GM12878 (cell line): Measurements from ENCODE around the gene TMEM209.

ENCODE experiments used
- CHD4 ChIP-seq: fragments of 200-600 bp; sonication (generic); IDR thresholded peaks from 2 replicates; pipeline ENCODE4 v1.6.1; 2016; ENCODE audit warnings: mild to moderate bottlenecking
- CREB1 ChIP-seq: IDR thresholded peaks from 2 replicates; pipeline ENCODE4 v1.6.1; 2012; ENCODE audit warnings: low read depth, mild to moderate bottlenecking, inconsistent platforms
- E2F8 ChIP-seq: fragments of 450-650 bp; IDR thresholded peaks from 2 replicates; pipeline ENCODE4 v1.6.1; 2018; ENCODE audit warnings: mild to moderate bottlenecking, low read depth, moderate library complexity; ENCODE audit not compliant: partially characterized antibody
- EZH2 ChIP-seq: IDR thresholded peaks from 2 replicates; pipeline ENCODE4 v1.6.1; 2012; ENCODE audit warnings: low read depth, mild to moderate bottlenecking, control low read depth, inconsistent platforms, low read length, borderline replicate concordance; ENCODE audit not compliant: control insufficient read depth
- HDAC2 ChIP-seq: fragments of 200-600 bp; sonication (generic); IDR thresholded peaks from 2 replicates; pipeline ENCODE4 v1.6.1; 2017
- MYC ChIP-seq: IDR thresholded peaks from 2 replicates; pipeline ENCODE4 v1.6.1; 2011; ENCODE audit warnings: mild to moderate bottlenecking, low read length, moderate library complexity, inconsistent platforms; ENCODE audit not compliant: insufficient read depth, insufficient replicate concordance, insufficient read length, severe bottlenecking
- POLR2A ChIP-seq: IDR thresholded peaks from 2 replicates; pipeline ENCODE4 v1.6.1; 2011; ENCODE audit warnings: low read depth, mild to moderate bottlenecking, low read length
- POLR2AphosphoS5 ChIP-seq: IDR thresholded peaks from 2 replicates; pipeline ENCODE4 v1.6.1; 2011; ENCODE audit warnings: mild to moderate bottlenecking, low read length, inconsistent platforms
- SIN3A ChIP-seq: IDR thresholded peaks from 2 replicates; pipeline ENCODE4 v1.6.1; 2012; ENCODE audit warnings: low read depth, low read length, improper control_type of control experiment
- TARDBP ChIP-seq: IDR thresholded peaks from 2 replicates; pipeline ENCODE4 v1.6.1; 2016; ENCODE audit warnings: borderline replicate concordance
- ZBTB33 ChIP-seq: fragments of 450-650 bp; IDR thresholded peaks from 2 replicates; pipeline ENCODE4 v1.6.1; 2017; ENCODE audit warnings: mild to moderate bottlenecking
- TF ChIP-seq, protein P1 (sequence below), 3 experiments: IDR thresholded peaks in 2 of 3; conservative IDR thresholded peaks in 1 of 3; 2 replicates each; pipeline ENCODE4 v1.5.1; 2011; ENCODE audit warnings: low read depth in 3 of 3, low read length in 3 of 3, mild to moderate bottlenecking in 3 of 3, control low read depth in 2 of 3, moderate library complexity in 2 of 3, inconsistent platforms in 1 of 3, mixed read lengths in 1 of 3; ENCODE audit not compliant: control insufficient read depth in 2 of 3, insufficient read depth in 1 of 3; ENCODE audit errors: extremely low read depth in 1 of 3

- no peak for TF ChIP-seq CHD4
- TF ChIP-seq TARDBP = no peak
- TF ChIP-seq POLR2A = no peak
- TF ChIP-seq, protein P1, sequence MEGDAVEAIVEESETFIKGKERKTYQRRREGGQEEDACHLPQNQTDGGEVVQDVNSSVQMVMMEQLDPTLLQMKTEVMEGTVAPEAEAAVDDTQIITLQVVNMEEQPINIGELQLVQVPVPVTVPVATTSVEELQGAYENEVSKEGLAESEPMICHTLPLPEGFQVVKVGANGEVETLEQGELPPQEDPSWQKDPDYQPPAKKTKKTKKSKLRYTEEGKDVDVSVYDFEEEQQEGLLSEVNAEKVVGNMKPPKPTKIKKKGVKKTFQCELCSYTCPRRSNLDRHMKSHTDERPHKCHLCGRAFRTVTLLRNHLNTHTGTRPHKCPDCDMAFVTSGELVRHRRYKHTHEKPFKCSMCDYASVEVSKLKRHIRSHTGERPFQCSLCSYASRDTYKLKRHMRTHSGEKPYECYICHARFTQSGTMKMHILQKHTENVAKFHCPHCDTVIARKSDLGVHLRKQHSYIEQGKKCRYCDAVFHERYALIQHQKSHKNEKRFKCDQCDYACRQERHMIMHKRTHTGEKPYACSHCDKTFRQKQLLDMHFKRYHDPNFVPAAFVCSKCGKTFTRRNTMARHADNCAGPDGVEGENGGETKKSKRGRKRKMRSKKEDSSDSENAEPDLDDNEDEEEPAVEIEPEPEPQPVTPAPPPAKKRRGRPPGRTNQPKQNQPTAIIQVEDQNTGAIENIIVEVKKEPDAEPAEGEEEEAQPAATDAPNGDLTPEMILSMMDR (IDR thresholded peaks at IDR 0.05 in 2 of 3, conservative IDR thresholded peaks at IDR 0.05 in 1 of 3; ENCODE audit: control insufficient read depth in 2 of 3, extremely low read depth in 1 of 3, insufficient read depth in 1 of 3, low read depth in 3 of 3, low read length in 3 of 3) = no peak
- no peak for TF ChIP-seq E2F8
- TF ChIP-seq ZBTB33 = no peak
- no peak for TF ChIP-seq SIN3A
- no peak for TF ChIP-seq HDAC2
- TF ChIP-seq MYC = no peak
- no peak for TF ChIP-seq EZH2
- TF ChIP-seq POLR2AphosphoS5 = no peak
- no peak for TF ChIP-seq CREB1
Measured at GRCh38 chr7:130228840-130229502, 23.8 kb upstream of the TMEM209 start.
